Panc1 (cell line): ENCODE results near the gene XXYLT1. TPM values are rescaled to one million over a fixed set of nuclear protein-coding genes. Genes with fewer than 3 reads are reported as not detected.

ENCODE experiments used
- ATAC-seq: fragments of 200-7000 bp; cut with Tn5 transposase; 2 replicates; pipeline ENCODE4 v1.9.1; 2020; ENCODE audit warnings: mild to moderate bottlenecking, moderate library complexity
- BruUV-seq: library from RNA; stranded (reverse); fragments of 400-500 nt; replicated peaks from 2 replicates; lab custom pipeline; 2021; lab: Mats Ljungman, UMichigan
- CTCF ChIA-PET: fragments of 300-600 bp; sonication (Branson Sonifier 250); formaldehyde crosslinking; loops from one replicate; lab custom pipeline; 2022; ENCODE audit warnings: antibody characterized with exemption; lab: Charles Lee
- POLR2A ChIA-PET: fragments of 300-600 bp; sonication (Branson Sonifier 250); formaldehyde crosslinking; loops from one replicate; lab custom pipeline; 2022; ENCODE audit warnings: antibody characterized with exemption; lab: Charles Lee
- DNase-seq: peaks from one replicate; pipeline ENCODE4 v3.0.0-alpha.2; 2010; ENCODE audit warnings: low read depth, low spot score
- H3K27ac ChIP-seq: 2 replicates; pipeline ENCODE4 v1.5.1; 2011; ENCODE audit warnings: mild to moderate bottlenecking, low read length, inconsistent platforms
- H3K27me3 ChIP-seq: fragments of 200-500 bp; sonication (Bioruptor generic); 2 replicates; pipeline ENCODE4 v1.6.0; 2014; ENCODE audit warnings: low read length, inconsistent platforms; ENCODE audit not compliant: control insufficient read depth, insufficient read depth
- H3K36me3 ChIP-seq: fragments of 200-500 bp; sonication (Bioruptor generic); 2 replicates; pipeline ENCODE4 v1.5.1; 2014; ENCODE audit warnings: inconsistent platforms, mild to moderate bottlenecking, low read length, moderate library complexity; ENCODE audit not compliant: control insufficient read depth, insufficient read depth
- H3K4me1 ChIP-seq: 2 replicates; pipeline ENCODE4 v1.5.1; 2011; ENCODE audit warnings: inconsistent platforms, mild to moderate bottlenecking, low read length, moderate library complexity; ENCODE audit not compliant: control insufficient read depth, insufficient read depth
- H3K4me3 ChIP-seq, 2 experiments: 2 replicates each; pipeline ENCODE4 v1.5.1; 2011 to 2012; ENCODE audit warnings: low read depth in 2 of 2, low read length in 2 of 2, mild to moderate bottlenecking in 2 of 2, inconsistent platforms in 1 of 2, moderate library complexity in 1 of 2
- H3K9me3 ChIP-seq: fragments of 200-500 bp; sonication (Bioruptor generic); 2 replicates; pipeline ENCODE4 v1.5.1; 2014; ENCODE audit warnings: low read depth, mild to moderate bottlenecking, inconsistent platforms, low read length, moderate library complexity; ENCODE audit not compliant: control insufficient read depth, insufficient read depth
- POLR2AphosphoS5 ChIP-seq: IDR thresholded peaks from 2 replicates; pipeline ENCODE4 v1.6.1; 2012; ENCODE audit warnings: mild to moderate bottlenecking, low read depth, low read length, moderate library complexity
- SIN3A ChIP-seq: IDR thresholded peaks from 2 replicates; pipeline ENCODE4 v1.6.1; 2012; ENCODE audit warnings: low read depth, mild to moderate bottlenecking, low read length, moderate library complexity, borderline replicate concordance; ENCODE audit not compliant: insufficient read depth
- TCF7L2 ChIP-seq: IDR thresholded peaks from 2 replicates; pipeline ENCODE4 v1.6.1; 2011; ENCODE audit warnings: mild to moderate bottlenecking, low read depth, low read length, inconsistent platforms
- in situ Hi-C: cut with HindIII; loops from 2 replicates; pipeline ENCODE4 v1.10.0; 2016; ENCODE audit warnings: low sequenced_read_pairs, low pct_unique_long_range_greater_than_20kb
- intact Hi-C: fragments of 100-400 bp; cut with micrococcal nuclease; formaldehyde crosslinking; loops from one replicate; pipeline ENCODE4 v1.10.0; 2022; ENCODE audit not compliant: unreplicated experiment
- total RNA-seq: library from RNA; stranded (reverse); gene quantifications from one replicate; pipeline ENCODE4 v1.2.1, GENCODE V29; 2021; ENCODE audit not compliant: unreplicated experiment
- TF ChIP-seq, protein P1 (sequence below): fragments of 450-650 bp; IDR thresholded peaks from 2 replicates; pipeline ENCODE4 v1.5.1; 2017; ENCODE audit warnings: mild to moderate bottlenecking
- TF ChIP-seq, protein P2 (sequence below), 2 experiments: IDR thresholded peaks; 2 replicates each; pipeline ENCODE4 v1.6.1; 2011 to 2012; ENCODE audit warnings: low read depth in 2 of 2, control low read depth in 1 of 2, low read length in 1 of 2, mild to moderate bottlenecking in 1 of 2, moderate library complexity in 1 of 2; ENCODE audit not compliant: insufficient read depth in 1 of 2

Gene XXYLT1
- total RNA-seq, 1 experiment from 2014 or later = 26.0 TPM

GRCh38 chr3:195083659-195084058 is 187.3 kb downstream of the XXYLT1 start:
- DNase-seq = no peak
- ChIA-PET POLR2A (no interaction called here), CTCF (no interaction called here)
- BruUV-seq = no TSS peak
- TF ChIP-seq POLR2AphosphoS5 (no peak), SIN3A (no peak), TCF7L2 (no peak)
- TF ChIP-seq, protein P1, sequence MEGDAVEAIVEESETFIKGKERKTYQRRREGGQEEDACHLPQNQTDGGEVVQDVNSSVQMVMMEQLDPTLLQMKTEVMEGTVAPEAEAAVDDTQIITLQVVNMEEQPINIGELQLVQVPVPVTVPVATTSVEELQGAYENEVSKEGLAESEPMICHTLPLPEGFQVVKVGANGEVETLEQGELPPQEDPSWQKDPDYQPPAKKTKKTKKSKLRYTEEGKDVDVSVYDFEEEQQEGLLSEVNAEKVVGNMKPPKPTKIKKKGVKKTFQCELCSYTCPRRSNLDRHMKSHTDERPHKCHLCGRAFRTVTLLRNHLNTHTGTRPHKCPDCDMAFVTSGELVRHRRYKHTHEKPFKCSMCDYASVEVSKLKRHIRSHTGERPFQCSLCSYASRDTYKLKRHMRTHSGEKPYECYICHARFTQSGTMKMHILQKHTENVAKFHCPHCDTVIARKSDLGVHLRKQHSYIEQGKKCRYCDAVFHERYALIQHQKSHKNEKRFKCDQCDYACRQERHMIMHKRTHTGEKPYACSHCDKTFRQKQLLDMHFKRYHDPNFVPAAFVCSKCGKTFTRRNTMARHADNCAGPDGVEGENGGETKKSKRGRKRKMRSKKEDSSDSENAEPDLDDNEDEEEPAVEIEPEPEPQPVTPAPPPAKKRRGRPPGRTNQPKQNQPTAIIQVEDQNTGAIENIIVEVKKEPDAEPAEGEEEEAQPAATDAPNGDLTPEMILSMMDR = no peak
- TF ChIP-seq, protein P2, sequence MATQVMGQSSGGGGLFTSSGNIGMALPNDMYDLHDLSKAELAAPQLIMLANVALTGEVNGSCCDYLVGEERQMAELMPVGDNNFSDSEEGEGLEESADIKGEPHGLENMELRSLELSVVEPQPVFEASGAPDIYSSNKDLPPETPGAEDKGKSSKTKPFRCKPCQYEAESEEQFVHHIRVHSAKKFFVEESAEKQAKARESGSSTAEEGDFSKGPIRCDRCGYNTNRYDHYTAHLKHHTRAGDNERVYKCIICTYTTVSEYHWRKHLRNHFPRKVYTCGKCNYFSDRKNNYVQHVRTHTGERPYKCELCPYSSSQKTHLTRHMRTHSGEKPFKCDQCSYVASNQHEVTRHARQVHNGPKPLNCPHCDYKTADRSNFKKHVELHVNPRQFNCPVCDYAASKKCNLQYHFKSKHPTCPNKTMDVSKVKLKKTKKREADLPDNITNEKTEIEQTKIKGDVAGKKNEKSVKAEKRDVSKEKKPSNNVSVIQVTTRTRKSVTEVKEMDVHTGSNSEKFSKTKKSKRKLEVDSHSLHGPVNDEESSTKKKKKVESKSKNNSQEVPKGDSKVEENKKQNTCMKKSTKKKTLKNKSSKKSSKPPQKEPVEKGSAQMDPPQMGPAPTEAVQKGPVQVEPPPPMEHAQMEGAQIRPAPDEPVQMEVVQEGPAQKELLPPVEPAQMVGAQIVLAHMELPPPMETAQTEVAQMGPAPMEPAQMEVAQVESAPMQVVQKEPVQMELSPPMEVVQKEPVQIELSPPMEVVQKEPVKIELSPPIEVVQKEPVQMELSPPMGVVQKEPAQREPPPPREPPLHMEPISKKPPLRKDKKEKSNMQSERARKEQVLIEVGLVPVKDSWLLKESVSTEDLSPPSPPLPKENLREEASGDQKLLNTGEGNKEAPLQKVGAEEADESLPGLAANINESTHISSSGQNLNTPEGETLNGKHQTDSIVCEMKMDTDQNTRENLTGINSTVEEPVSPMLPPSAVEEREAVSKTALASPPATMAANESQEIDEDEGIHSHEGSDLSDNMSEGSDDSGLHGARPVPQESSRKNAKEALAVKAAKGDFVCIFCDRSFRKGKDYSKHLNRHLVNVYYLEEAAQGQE (IDR thresholded peaks at IDR 0.05; ENCODE audit: insufficient read depth in 1 of 2, low read depth in 2 of 2, low read length in 1 of 2) = no peak
- no peaks in the 10 kb centered on the region for H3K27me3 ChIP-seq
- intact Hi-C loops (no loop called here), in situ Hi-C loops (no loop called here)
- H3K36me3 ChIP-seq = no peaks in the 10 kb centered on the region
- peak overlapping the region; percentile 57 for H3K27ac ChIP-seq
- H3K9me3 ChIP-seq = no peaks in the 10 kb centered on the region
- peaks cover 46% of the 10 kb centered on the region for H3K4me1 ChIP-seq
- H3K4me3 ChIP-seq = no peak overlapping the region
- ATAC-seq = no peak

DNA sequence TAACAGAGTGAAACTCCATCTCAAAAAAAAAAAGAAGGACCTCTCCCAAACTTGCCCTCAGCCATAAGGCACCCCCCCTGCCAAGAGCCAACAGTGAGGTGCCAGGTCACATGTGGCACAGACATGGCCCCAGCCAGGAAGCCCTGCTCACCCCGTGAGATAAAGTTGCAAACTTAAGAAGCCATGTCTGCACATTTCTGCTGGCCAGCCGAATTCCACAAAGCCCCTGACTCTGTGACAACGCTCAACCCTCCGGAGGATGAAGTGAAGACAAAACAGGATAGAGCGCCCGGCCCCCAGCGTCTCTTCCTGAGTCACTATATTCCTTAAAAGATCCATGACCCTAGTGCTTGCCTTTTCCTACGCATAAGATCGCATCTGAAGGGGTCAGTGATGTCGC is 188.1 kb downstream of the XXYLT1 start:
- ATAC-seq = no peak

More for the DNA sequence above, 188.1 kb downstream of the XXYLT1 start:
- ChIA-PET POLR2A (no interaction called here), CTCF (no interaction called here)
- intact Hi-C loops = no loop called here
- in situ Hi-C loops = no loop called here
- no peak for DNase-seq
- Histone ChIP-seq H3K4me1 (peaks cover 46% of the 10 kb centered on the region), H3K27ac (peak overlapping the region; percentile 57; the same call in 1 of the 2 replicates), H3K4me3 (no peak overlapping the region), H3K27me3 (no peaks in the 10 kb centered on the region), H3K9me3 (no peaks in the 10 kb centered on the region), H3K36me3 (no peaks in the 10 kb centered on the region)
- TF ChIP-seq, protein P1 = no peak
- no TSS peak for BruUV-seq
